ENCODE data around the gene ZC3H7B. TPM values are rescaled to one million over a fixed set of nuclear protein-coding genes. Genes with fewer than 3 reads are reported as not detected.

ZC3H7B gene
- total RNA-seq, 1 experiment from 2014 or later, result 34.8 TPM

DNA sequence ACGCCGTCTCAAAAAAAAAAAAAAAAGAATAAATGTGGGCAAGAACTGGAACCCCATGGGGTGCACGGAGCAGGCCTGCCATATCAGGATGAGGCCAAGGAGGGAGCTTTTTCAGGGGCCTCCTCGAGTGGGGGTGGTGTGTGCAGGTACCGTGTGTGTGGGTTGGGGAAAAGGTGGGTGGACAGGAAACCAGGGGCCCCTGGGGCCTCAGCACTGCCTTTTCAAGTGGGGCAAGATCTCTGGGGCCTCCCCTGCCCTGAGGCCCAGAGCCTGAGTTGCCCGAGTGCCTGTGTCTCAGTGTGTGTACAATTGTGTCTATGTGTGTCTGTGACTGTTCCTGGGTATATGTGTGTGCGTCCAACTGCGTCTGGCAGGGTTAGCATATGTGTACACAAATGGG lies 104.3 kb downstream of the ZC3H7B start:
- no peak for ATAC-seq
- intact Hi-C loops (cut with micrococcal nuclease), result no loop called here

DNA sequence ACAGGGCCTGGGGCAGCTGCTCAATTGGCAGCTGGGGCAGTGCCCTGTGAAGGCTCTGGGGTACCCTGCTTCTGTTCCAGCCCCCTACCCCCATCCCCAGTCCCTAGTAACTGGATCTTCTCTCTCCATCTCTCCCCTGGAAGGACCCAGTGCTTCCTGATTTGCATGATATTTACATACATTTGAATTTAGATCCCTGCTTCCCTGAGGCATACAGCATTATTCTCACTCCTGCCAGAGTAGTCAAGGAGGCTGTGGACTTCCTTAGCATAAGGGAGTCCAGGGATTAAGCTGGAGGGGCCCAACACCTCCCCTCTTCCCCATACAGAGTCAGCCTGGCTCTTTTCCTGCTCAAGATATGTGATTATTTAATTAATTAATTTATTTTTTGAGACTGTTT lies 105.1 kb downstream of the ZC3H7B start:
- intact Hi-C loops (cut with micrococcal nuclease), result no loop called here
- Histone ChIP-seq H3K27ac (ENCODE audit: low read length) (no peak overlapping the region), H3K36me3 (ENCODE audit: low read depth, low read length) (no peaks in the 10 kb centered on the region), H3K4me2 (ENCODE audit: low read length) (no peak overlapping the region), H3K4me1 (ENCODE audit: insufficient read depth, low read length) (peaks cover 15% of the 10 kb centered on the region), H3K79me2 (ENCODE audit: low read length) (no peaks in the 10 kb centered on the region), H4K20me1 (ENCODE audit: low read length) (no peaks in the 10 kb centered on the region), H3K9me3 (ENCODE audit: low read length) (no peaks in the 10 kb centered on the region), H3K27me3 (ENCODE audit: low read length) (no peaks in the 10 kb centered on the region), H3K9ac (ENCODE audit: low read length) (no peak overlapping the region), H3K4me3 (ENCODE audit: low read length) (no peak overlapping the region), H2AFZ (ENCODE audit: low read length) (no peak overlapping the region), H3F3A (ENCODE audit: low read length, unreplicated experiment) (no peaks in the 10 kb centered on the region), H3K9me2 (replicated peaks; ENCODE audit: low read length) (no peaks in the 10 kb centered on the region)
- TF ChIP-seq, protein P1, sequence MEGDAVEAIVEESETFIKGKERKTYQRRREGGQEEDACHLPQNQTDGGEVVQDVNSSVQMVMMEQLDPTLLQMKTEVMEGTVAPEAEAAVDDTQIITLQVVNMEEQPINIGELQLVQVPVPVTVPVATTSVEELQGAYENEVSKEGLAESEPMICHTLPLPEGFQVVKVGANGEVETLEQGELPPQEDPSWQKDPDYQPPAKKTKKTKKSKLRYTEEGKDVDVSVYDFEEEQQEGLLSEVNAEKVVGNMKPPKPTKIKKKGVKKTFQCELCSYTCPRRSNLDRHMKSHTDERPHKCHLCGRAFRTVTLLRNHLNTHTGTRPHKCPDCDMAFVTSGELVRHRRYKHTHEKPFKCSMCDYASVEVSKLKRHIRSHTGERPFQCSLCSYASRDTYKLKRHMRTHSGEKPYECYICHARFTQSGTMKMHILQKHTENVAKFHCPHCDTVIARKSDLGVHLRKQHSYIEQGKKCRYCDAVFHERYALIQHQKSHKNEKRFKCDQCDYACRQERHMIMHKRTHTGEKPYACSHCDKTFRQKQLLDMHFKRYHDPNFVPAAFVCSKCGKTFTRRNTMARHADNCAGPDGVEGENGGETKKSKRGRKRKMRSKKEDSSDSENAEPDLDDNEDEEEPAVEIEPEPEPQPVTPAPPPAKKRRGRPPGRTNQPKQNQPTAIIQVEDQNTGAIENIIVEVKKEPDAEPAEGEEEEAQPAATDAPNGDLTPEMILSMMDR (conservative IDR thresholded peaks at IDR 0.05; ENCODE audit: low read depth, low read length), result no peak
- TF ChIP-seq EZH2 (IDR thresholded peaks at IDR 0.05; ENCODE audit: low read length, unreplicated experiment) (no peak), EZH2phosphoT487 (IDR thresholded peaks at IDR 0.05; ENCODE audit: borderline replicate concordance, low read length) (no peak)
- CTCF ChIA-PET, result interaction anchor here (0.6 kb wide), 1 partner anchor 191 kb away, joined by 5 read pairs; no protein-coding TSS in a partner anchor
- no TSS peak for BruUV-seq (replicated peaks)
- no peak for DNase-seq
- ATAC-seq, result no peak
- POLR2A ChIA-PET (ENCODE audit: unreplicated experiment), result no interaction called here

More for the DNA sequence above, 104.3 kb downstream of the ZC3H7B start:
- BruUV-seq (replicated peaks), result no TSS peak
- POLR2A ChIA-PET (ENCODE audit: unreplicated experiment), result no interaction called here
- peaks cover 15% of the 10 kb centered on the region for H3K4me1 ChIP-seq (ENCODE audit: insufficient read depth, low read length)
- no peaks in the 10 kb centered on the region for H3K9me2 ChIP-seq (replicated peaks; ENCODE audit: low read length)
- no peak overlapping the region for H3K4me2 ChIP-seq (ENCODE audit: low read length)
- H2AFZ ChIP-seq (ENCODE audit: low read length), result no peak overlapping the region
- no peaks in the 10 kb centered on the region for H3K36me3 ChIP-seq (ENCODE audit: low read depth, low read length)
- no peak overlapping the region for H3K4me3 ChIP-seq (ENCODE audit: low read length)
- H3K9me3 ChIP-seq (ENCODE audit: low read length), result no peaks in the 10 kb centered on the region
- no peak overlapping the region for H3K9ac ChIP-seq (ENCODE audit: low read length)
- H3K79me2 ChIP-seq (ENCODE audit: low read length), result no peaks in the 10 kb centered on the region
- CTCF ChIA-PET, result no interaction called here
- TF ChIP-seq EZH2 (IDR thresholded peaks at IDR 0.05; ENCODE audit: low read length, unreplicated experiment), result no peak
- TF ChIP-seq, protein P1 (conservative IDR thresholded peaks at IDR 0.05; ENCODE audit: low read depth, low read length), result no peak
- TF ChIP-seq EZH2phosphoT487 (IDR thresholded peaks at IDR 0.05; ENCODE audit: borderline replicate concordance, low read length), result no peak
- DNase-seq, result no peak
- H4K20me1 ChIP-seq (ENCODE audit: low read length), result no peaks in the 10 kb centered on the region
- H3K27ac ChIP-seq (ENCODE audit: low read length), result no peak overlapping the region
- no peaks in the 10 kb centered on the region for H3K27me3 ChIP-seq (ENCODE audit: low read length)
- no peaks in the 10 kb centered on the region for H3F3A ChIP-seq (ENCODE audit: low read length, unreplicated experiment)

DNA sequence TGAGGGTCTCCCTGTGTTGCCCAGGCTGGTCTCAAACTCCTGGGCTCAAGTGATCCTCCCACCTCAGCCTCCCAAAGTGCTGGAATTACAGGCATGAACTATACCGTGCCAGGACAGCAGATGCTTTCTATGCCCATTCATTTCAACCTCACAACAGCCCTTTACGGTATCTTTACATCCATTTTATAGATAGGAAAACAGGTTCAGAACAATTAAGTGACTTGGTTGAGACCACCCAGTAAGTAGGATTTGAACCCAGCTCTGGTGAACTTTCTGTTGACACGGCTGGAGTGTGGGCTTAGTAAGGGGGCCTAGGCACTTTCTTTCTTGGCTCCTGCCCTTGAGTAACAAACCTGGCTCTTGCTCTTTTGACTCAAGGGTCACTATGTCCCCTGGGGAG lies 106.1 kb downstream of the ZC3H7B start:
- no peak overlapping the region for H3K27ac ChIP-seq (ENCODE audit: low read length)
- no peak overlapping the region for H2AFZ ChIP-seq (ENCODE audit: low read length)
- no peak overlapping the region for H3K4me3 ChIP-seq (ENCODE audit: low read length)
- ATAC-seq (no peak), DNase-seq (no peak)
- no peaks in the 10 kb centered on the region for H3K9me2 ChIP-seq (replicated peaks; ENCODE audit: low read length)
- TF ChIP-seq EZH2 (IDR thresholded peaks at IDR 0.05; ENCODE audit: low read length, unreplicated experiment) (no peak), EZH2phosphoT487 (IDR thresholded peaks at IDR 0.05; ENCODE audit: borderline replicate concordance, low read length) (no peak)
- TF ChIP-seq, protein P1 (conservative IDR thresholded peaks at IDR 0.05; ENCODE audit: low read depth, low read length), result no peak
- H3F3A ChIP-seq (ENCODE audit: low read length, unreplicated experiment), result no peaks in the 10 kb centered on the region
- H4K20me1 ChIP-seq (ENCODE audit: low read length), result no peaks in the 10 kb centered on the region
- no peaks in the 10 kb centered on the region for H3K27me3 ChIP-seq (ENCODE audit: low read length)
- no peaks in the 10 kb centered on the region for H3K79me2 ChIP-seq (ENCODE audit: low read length)
- no peaks in the 10 kb centered on the region for H3K36me3 ChIP-seq (ENCODE audit: low read depth, low read length)
- POLR2A ChIA-PET (ENCODE audit: unreplicated experiment), result no interaction called here
- intact Hi-C loops (cut with micrococcal nuclease), result no loop called here
- no peak overlapping the region for H3K9ac ChIP-seq (ENCODE audit: low read length)
- peaks cover 5% of the 10 kb centered on the region for H3K4me1 ChIP-seq (ENCODE audit: insufficient read depth, low read length)
- CTCF ChIA-PET, result no interaction called here
- no peaks in the 10 kb centered on the region for H3K9me3 ChIP-seq (ENCODE audit: low read length)
- H3K4me2 ChIP-seq (ENCODE audit: low read length), result no peak overlapping the region
- no TSS peak for BruUV-seq (replicated peaks)
